DOHH2 (cell line): ENCODE results near the gene STRIT1.
A peak's percentile ranks its signal among the peaks of the same experiment; 100 is the strongest.

Source experiments
- H3F3A ChIP-seq: fragments of 200-600 bp; sonication (generic), shearing (Covaris generic); 2 replicates; pipeline ENCODE4 v1.6.0; 2016; ENCODE audit warnings: antibody characterized with exemption, mild to moderate bottlenecking; ENCODE audit not compliant: control insufficient read depth, insufficient read depth
- H3K27ac ChIP-seq: fragments of 200-600 bp; sonication (generic); 2 replicates; pipeline ENCODE4 v1.5.1; 2014; ENCODE audit warnings: low read depth, mild to moderate bottlenecking, low read length, moderate library complexity
- H3K27me3 ChIP-seq: fragments of 200-600 bp; sonication (generic); 2 replicates; pipeline ENCODE4 v1.6.1; 2014; ENCODE audit warnings: mild to moderate bottlenecking, low read length, mixed read lengths; ENCODE audit not compliant: control insufficient read depth
- H3K36me3 ChIP-seq: fragments of 200-600 bp; sonication (generic); 2 replicates; pipeline ENCODE4 v1.6.1; 2014; ENCODE audit warnings: mild to moderate bottlenecking, low read length, moderate library complexity, mixed read lengths; ENCODE audit not compliant: control insufficient read depth
- H3K4me1 ChIP-seq: fragments of 200-600 bp; sonication (generic); 2 replicates; pipeline ENCODE4 v1.6.1; 2014; ENCODE audit warnings: mild to moderate bottlenecking, low read length, mixed read lengths; ENCODE audit not compliant: control insufficient read depth
- H3K4me2 ChIP-seq: fragments of 200-600 bp; sonication (generic); 2 replicates; pipeline ENCODE4 v1.6.0; 2014; ENCODE audit warnings: mild to moderate bottlenecking, low read length, moderate library complexity
- H3K4me3 ChIP-seq: fragments of 200-600 bp; sonication (generic); 2 replicates; pipeline ENCODE4 v1.5.1; 2014; ENCODE audit warnings: mild to moderate bottlenecking, low read length, mixed read lengths
- H3K79me2 ChIP-seq: fragments of 200-600 bp; sonication (generic); 2 replicates; pipeline ENCODE4 v1.6.1; 2014; ENCODE audit warnings: mild to moderate bottlenecking, low read length, mixed read lengths; ENCODE audit not compliant: control insufficient read depth
- H3K9me2 ChIP-seq: fragments of 200-600 bp; sonication (generic); replicated peaks from 2 replicates; pipeline ENCODE4 v1.6.1; 2014; ENCODE audit warnings: mild to moderate bottlenecking, low read length, mixed read lengths; ENCODE audit not compliant: control insufficient read depth
- H3K9me3 ChIP-seq: fragments of 200-600 bp; sonication (generic); 2 replicates; pipeline ENCODE4 v1.6.1; 2014; ENCODE audit warnings: antibody characterized with exemption, low read length, mixed read lengths; ENCODE audit not compliant: control insufficient read depth, insufficient read depth
- H4K20me1 ChIP-seq: fragments of 200-600 bp; sonication (generic); 2 replicates; pipeline ENCODE4 v1.6.0; 2014; ENCODE audit warnings: low read depth, mild to moderate bottlenecking, antibody characterized with exemption, low read length, moderate library complexity; ENCODE audit not compliant: control insufficient read depth, insufficient read depth
- CTCF ChIP-seq: fragments of 200-600 bp; sonication (generic); IDR thresholded peaks from one replicate; pipeline ENCODE4 v1.5.1; 2014; ENCODE audit warnings: antibody characterized with exemption, mild to moderate bottlenecking, low read depth, low read length; ENCODE audit not compliant: poor library complexity, severe bottlenecking
- EZH2phosphoT487 ChIP-seq: fragments of 200-600 bp; sonication (generic); IDR thresholded peaks from 2 replicates; pipeline ENCODE4 v1.6.1; 2017; ENCODE audit warnings: borderline replicate concordance, mild to moderate bottlenecking, antibody characterized with exemption, low read length, moderate library complexity, mixed read lengths

STRIT1 gene

GRCh38 chr3:155244216-155244615 lies 49.3 kb downstream of the STRIT1 start:
- Histone ChIP-seq H3K79me2 (no peaks in the 10 kb centered on the region), H3K27me3 (no peaks in the 10 kb centered on the region), H3K4me2 (peak overlapping the region; percentile 51), H3K9me2 (no peaks in the 10 kb centered on the region), H3K9me3 (peaks cover 25% of the 10 kb centered on the region), H3K4me1 (peaks cover 72% of the 10 kb centered on the region), H3K27ac (peak overlapping the region; percentile 92), H3F3A (peaks cover 12% of the 10 kb centered on the region), H3K36me3 (peaks cover 37% of the 10 kb centered on the region), H3K4me3 (peak overlapping the region; percentile 43), H4K20me1 (no peaks in the 10 kb centered on the region)
- TF ChIP-seq EZH2phosphoT487 (no peak), CTCF (no peak)

- Histone ChIP-seq H4K20me1 (no peaks in the 10 kb centered on the region), H3K9me2 (no peaks in the 10 kb centered on the region), H3K27me3 (no peaks in the 10 kb centered on the region), H3F3A (peaks cover 12% of the 10 kb centered on the region), H3K4me2 (peak overlapping the region; percentile 51), H3K36me3 (peaks cover 37% of the 10 kb centered on the region), H3K27ac (peak overlapping the region; percentile 92), H3K4me3 (peak overlapping the region; percentile 43), H3K9me3 (peaks cover 21% of the 10 kb centered on the region), H3K4me1 (peaks cover 70% of the 10 kb centered on the region), H3K79me2 (no peaks in the 10 kb centered on the region)
- no peak for TF ChIP-seq EZH2phosphoT487
- TF ChIP-seq CTCF = no peak
Observed at GRCh38 chr3:155243512-155243921, 50.0 kb downstream of the STRIT1 start.

GRCh38 chr3:155242342-155242741 lies 51.1 kb downstream of the STRIT1 start:
- Histone ChIP-seq H3F3A (peaks cover 12% of the 10 kb centered on the region), H4K20me1 (no peaks in the 10 kb centered on the region), H3K9me2 (no peaks in the 10 kb centered on the region), H3K9me3 (peaks cover 15% of the 10 kb centered on the region), H3K27me3 (no peaks in the 10 kb centered on the region), H3K4me2 (no peak overlapping the region), H3K4me3 (no peak overlapping the region), H3K36me3 (peaks cover 32% of the 10 kb centered on the region), H3K27ac (no peak overlapping the region), H3K79me2 (no peaks in the 10 kb centered on the region), H3K4me1 (peaks cover 64% of the 10 kb centered on the region)
- TF ChIP-seq EZH2phosphoT487 (no peak), CTCF (no peak)
